ENCODE measurements around the gene SYT1. TPM values are rescaled to one million over a fixed set of nuclear protein-coding genes. Genes with fewer than 3 reads are reported as not detected.

SYT1 gene
- total RNA-seq, 1 donor from 2014 or later, result 33.2 TPM

DNA sequence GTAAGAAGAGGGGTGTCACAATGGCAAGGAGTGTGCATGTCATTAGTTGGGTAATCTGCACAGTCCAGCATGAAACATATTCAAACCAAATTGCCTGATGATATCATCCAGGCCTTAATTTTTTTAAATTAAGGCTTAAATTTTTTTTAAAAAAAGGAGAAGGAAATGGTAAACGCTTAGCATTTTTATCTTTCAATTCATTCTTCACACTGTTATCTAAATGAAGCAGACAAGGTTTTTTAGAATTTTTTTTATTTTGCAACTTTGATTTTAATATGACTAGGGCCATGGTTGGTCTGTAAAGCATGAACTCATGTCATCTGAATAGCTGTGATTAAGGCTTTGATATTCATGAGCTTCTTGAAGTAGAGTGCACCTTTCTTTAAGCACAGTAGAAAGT, 362.5 kb downstream of the SYT1 start:
- no peak for DNase-seq (ENCODE audit: low read depth)
- Histone ChIP-seq H2AFZ (ENCODE audit: low read depth, low read length) (no peak overlapping the region), H3K27me3 (ENCODE audit: insufficient read depth, low read length) (no peaks in the 10 kb centered on the region), H3K9me3 (ENCODE audit: insufficient read depth, low read depth, low read length) (no peaks in the 10 kb centered on the region), H3K9ac (ENCODE audit: low read length) (no peak overlapping the region), H3K27ac (ENCODE audit: low read depth, low read length) (no peak overlapping the region), H4K20me1 (ENCODE audit: insufficient read depth, low read length) (no peaks in the 10 kb centered on the region), H3K4me3 (ENCODE audit: insufficient read depth, low read depth, low read length) (no peak overlapping the region), H3K4me1 (ENCODE audit: insufficient read depth, low read length) (no peaks in the 10 kb centered on the region), H3K4me2 (ENCODE audit: low read length) (no peak overlapping the region), H3K36me3 (ENCODE audit: insufficient read depth, low read length) (no peaks in the 10 kb centered on the region), H3K79me2 (ENCODE audit: insufficient read depth, low read length) (no peaks in the 10 kb centered on the region)
- TF ChIP-seq, protein P1, sequence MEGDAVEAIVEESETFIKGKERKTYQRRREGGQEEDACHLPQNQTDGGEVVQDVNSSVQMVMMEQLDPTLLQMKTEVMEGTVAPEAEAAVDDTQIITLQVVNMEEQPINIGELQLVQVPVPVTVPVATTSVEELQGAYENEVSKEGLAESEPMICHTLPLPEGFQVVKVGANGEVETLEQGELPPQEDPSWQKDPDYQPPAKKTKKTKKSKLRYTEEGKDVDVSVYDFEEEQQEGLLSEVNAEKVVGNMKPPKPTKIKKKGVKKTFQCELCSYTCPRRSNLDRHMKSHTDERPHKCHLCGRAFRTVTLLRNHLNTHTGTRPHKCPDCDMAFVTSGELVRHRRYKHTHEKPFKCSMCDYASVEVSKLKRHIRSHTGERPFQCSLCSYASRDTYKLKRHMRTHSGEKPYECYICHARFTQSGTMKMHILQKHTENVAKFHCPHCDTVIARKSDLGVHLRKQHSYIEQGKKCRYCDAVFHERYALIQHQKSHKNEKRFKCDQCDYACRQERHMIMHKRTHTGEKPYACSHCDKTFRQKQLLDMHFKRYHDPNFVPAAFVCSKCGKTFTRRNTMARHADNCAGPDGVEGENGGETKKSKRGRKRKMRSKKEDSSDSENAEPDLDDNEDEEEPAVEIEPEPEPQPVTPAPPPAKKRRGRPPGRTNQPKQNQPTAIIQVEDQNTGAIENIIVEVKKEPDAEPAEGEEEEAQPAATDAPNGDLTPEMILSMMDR (IDR thresholded peaks at IDR 0.05; ENCODE audit: insufficient read depth, low read depth, low read length), result no peak
- no peak for TF ChIP-seq EZH2 (IDR thresholded peaks at IDR 0.05; ENCODE audit: insufficient read depth, low read length)
- no peaks in the 10 kb centered on the region for H3K27me3 Mint-ChIP-seq (ENCODE audit: low read depth, unreplicated experiment)
- peaks cover 9% of the 10 kb centered on the region for H3K36me3 Mint-ChIP-seq (ENCODE audit: low read depth, unreplicated experiment)
- H3K4me1 Mint-ChIP-seq (ENCODE audit: low read depth, unreplicated experiment), result no peaks in the 10 kb centered on the region
- no peak overlapping the region for H3K27ac Mint-ChIP-seq (ENCODE audit: unreplicated experiment)
- H3K4me3 Mint-ChIP-seq (ENCODE audit: unreplicated experiment), result no peak overlapping the region
- peaks cover 4% of the 10 kb centered on the region for H3K9me3 Mint-ChIP-seq (ENCODE audit: unreplicated experiment)
- no peak for FAIRE-seq

DNA sequence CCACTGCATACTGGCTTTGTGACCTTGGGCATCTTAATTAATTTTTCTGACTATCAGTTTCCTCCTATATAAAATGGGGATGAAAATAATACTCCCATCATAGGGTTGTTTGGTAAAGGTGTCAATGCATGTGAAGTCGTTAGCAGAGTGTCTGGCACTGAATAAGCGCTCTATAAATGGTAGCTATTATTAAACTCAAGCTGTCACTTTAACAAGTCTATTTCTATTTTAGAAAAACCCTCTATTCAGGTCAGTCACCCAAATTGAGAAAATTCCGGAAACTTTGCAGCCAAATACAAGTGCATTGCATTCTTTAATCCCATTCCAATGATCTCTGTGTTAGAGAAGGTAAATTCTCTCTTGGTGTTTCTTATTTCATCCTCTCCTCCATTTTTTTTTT, 363.1 kb downstream of the SYT1 start:
- H3K9me3 ChIP-seq (ENCODE audit: insufficient read depth, low read depth, low read length), result no peaks in the 10 kb centered on the region
- peaks cover 7% of the 10 kb centered on the region for H3K36me3 Mint-ChIP-seq (ENCODE audit: low read depth, unreplicated experiment)

DNA sequence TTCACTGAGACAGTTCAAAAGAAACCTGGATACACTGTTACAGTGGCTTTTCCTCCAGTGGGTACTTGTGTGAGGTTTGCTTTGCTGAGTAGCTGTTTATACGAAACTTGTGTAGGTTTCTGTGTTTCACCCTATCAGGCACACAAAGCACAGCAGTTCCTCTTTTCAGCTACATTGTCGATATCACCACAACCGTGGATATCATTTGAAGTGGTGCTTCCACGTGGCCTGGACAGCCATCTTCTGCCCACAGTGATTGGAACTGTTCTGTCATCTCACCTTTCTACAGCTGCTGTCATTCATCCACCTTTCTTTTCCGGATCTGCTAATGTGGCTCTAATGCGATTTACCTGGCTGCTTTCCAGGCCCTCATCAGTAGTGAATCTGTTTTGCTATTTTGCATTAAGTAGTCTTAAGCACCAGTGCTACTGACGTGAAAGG, 368.8 kb downstream of the SYT1 start:
- no peak overlapping the region for H3K9ac ChIP-seq (ENCODE audit: low read length)
- no peaks in the 10 kb centered on the region for H3K9me3 Mint-ChIP-seq (ENCODE audit: unreplicated experiment)
- no peak overlapping the region for H3K4me3 ChIP-seq (ENCODE audit: insufficient read depth, low read depth, low read length)
- no peaks in the 10 kb centered on the region for H3K9me3 ChIP-seq (ENCODE audit: insufficient read depth, low read depth, low read length)
- no peak overlapping the region for H3K27ac ChIP-seq (ENCODE audit: low read depth, low read length)
- no peaks in the 10 kb centered on the region for H3K36me3 ChIP-seq (ENCODE audit: insufficient read depth, low read length)
- no peaks in the 10 kb centered on the region for H3K27me3 ChIP-seq (ENCODE audit: insufficient read depth, low read length)
- no peak for DNase-seq (ENCODE audit: low read depth)
- TF ChIP-seq, protein P1 (IDR thresholded peaks at IDR 0.05; ENCODE audit: insufficient read depth, low read depth, low read length), result no peak
- TF ChIP-seq EZH2 (IDR thresholded peaks at IDR 0.05; ENCODE audit: insufficient read depth, low read length), result no peak
- H3K27ac Mint-ChIP-seq (ENCODE audit: unreplicated experiment), result no peak overlapping the region
- no peaks in the 10 kb centered on the region for H3K4me1 Mint-ChIP-seq (ENCODE audit: low read depth, unreplicated experiment)
- H3K27me3 Mint-ChIP-seq (ENCODE audit: low read depth, unreplicated experiment), result no peaks in the 10 kb centered on the region
- no peak overlapping the region for H3K4me3 Mint-ChIP-seq (ENCODE audit: unreplicated experiment)
- FAIRE-seq, result no peak
- H3K36me3 Mint-ChIP-seq (ENCODE audit: low read depth, unreplicated experiment), result no peaks in the 10 kb centered on the region
- H3K4me1 ChIP-seq (ENCODE audit: insufficient read depth, low read length), result no peaks in the 10 kb centered on the region
- H4K20me1 ChIP-seq (ENCODE audit: insufficient read depth, low read length), result no peaks in the 10 kb centered on the region
- no peak overlapping the region for H3K4me2 ChIP-seq (ENCODE audit: low read length)
- H2AFZ ChIP-seq (ENCODE audit: low read depth, low read length), result no peak overlapping the region
- H3K79me2 ChIP-seq (ENCODE audit: insufficient read depth, low read length), result no peaks in the 10 kb centered on the region

More for the DNA sequence above, 363.1 kb downstream of the SYT1 start:
- H3K27me3 Mint-ChIP-seq (ENCODE audit: low read depth, unreplicated experiment), result no peaks in the 10 kb centered on the region
- no peak overlapping the region for H3K4me3 ChIP-seq (ENCODE audit: insufficient read depth, low read depth, low read length)
- no peaks in the 10 kb centered on the region for H3K79me2 ChIP-seq (ENCODE audit: insufficient read depth, low read length)
- H3K9me3 Mint-ChIP-seq (ENCODE audit: unreplicated experiment), result peaks cover 2% of the 10 kb centered on the region
- TF ChIP-seq EZH2 (IDR thresholded peaks at IDR 0.05; ENCODE audit: insufficient read depth, low read length), result no peak
- TF ChIP-seq, protein P1 (IDR thresholded peaks at IDR 0.05; ENCODE audit: insufficient read depth, low read depth, low read length), result no peak
- H3K27ac Mint-ChIP-seq (ENCODE audit: unreplicated experiment), result no peak overlapping the region
- no peak overlapping the region for H3K4me2 ChIP-seq (ENCODE audit: low read length)
- H3K27me3 ChIP-seq (ENCODE audit: insufficient read depth, low read length), result no peaks in the 10 kb centered on the region
- no peak for FAIRE-seq
- no peaks in the 10 kb centered on the region for H4K20me1 ChIP-seq (ENCODE audit: insufficient read depth, low read length)
- H3K27ac ChIP-seq (ENCODE audit: low read depth, low read length), result no peak overlapping the region
- H2AFZ ChIP-seq (ENCODE audit: low read depth, low read length), result no peak overlapping the region
- H3K4me1 Mint-ChIP-seq (ENCODE audit: low read depth, unreplicated experiment), result no peaks in the 10 kb centered on the region
- DNase-seq (ENCODE audit: low read depth), result no peak
- H3K4me1 ChIP-seq (ENCODE audit: insufficient read depth, low read length), result no peaks in the 10 kb centered on the region
- H3K9ac ChIP-seq (ENCODE audit: low read length), result no peak overlapping the region
- H3K4me3 Mint-ChIP-seq (ENCODE audit: unreplicated experiment), result no peak overlapping the region
- no peaks in the 10 kb centered on the region for H3K36me3 ChIP-seq (ENCODE audit: insufficient read depth, low read length)

Measured in astrocyte (in vitro differentiated cells and primary cell).